Activated CD4-positive, alpha-beta T cell treated with anti-CD3 and anti-CD28 coated beads for 36 hours (primary cell): ENCODE results near the gene IFNA21. TPM values are rescaled to one million over a fixed set of nuclear protein-coding genes. Genes with fewer than 3 reads are reported as not detected.
A peak's percentile ranks its signal among the peaks of the same experiment; 100 is the strongest.
"Not testable (repeated sequence)": the region's sequence is repeated elsewhere in the genome, so short reads cannot be mapped to it uniquely, and the experiment has no call there.

Experiments
- ATAC-seq: fragments of 200-7000 bp; cut with Tn5 transposase; one replicate; pipeline ENCODE4 v1.10.0; 2021; ENCODE audit warnings: mild to moderate bottlenecking, moderate library complexity
- CTCF ChIA-PET: fragments of 350-600 bp; sonication (Branson Sonifier 250); formaldehyde crosslinking; loops from one replicate; lab custom pipeline; 2021; ENCODE audit warnings: antibody characterized with exemption; lab: Charles Lee
- POLR2A ChIA-PET: fragments of 350-600 bp; sonication (Branson Sonifier 250); formaldehyde crosslinking; loops from one replicate; lab custom pipeline; 2021; ENCODE audit warnings: antibody characterized with exemption, inconsistent platforms; lab: Charles Lee
- DNase-seq: peaks from one replicate; pipeline ENCODE4 v3.0.0-alpha.2; 2020
- H3K27ac Mint-ChIP-seq: one replicate; pipeline ENCODE4 v1.8.0; 2021; ENCODE audit warnings: mixed read lengths
- H3K27me3 Mint-ChIP-seq: one replicate; pipeline ENCODE4 v1.8.0; 2021; ENCODE audit warnings: mixed read lengths
- H3K36me3 Mint-ChIP-seq: one replicate; pipeline ENCODE4 v1.8.0; 2021; ENCODE audit warnings: low read depth, mixed read lengths
- H3K4me1 Mint-ChIP-seq: one replicate; pipeline ENCODE4 v1.8.0; 2021; ENCODE audit warnings: mixed read lengths
- H3K4me3 Mint-ChIP-seq: one replicate; pipeline ENCODE4 v1.8.0; 2021; ENCODE audit warnings: mild to moderate bottlenecking, moderate library complexity, mixed read lengths
- H3K9me3 Mint-ChIP-seq: one replicate; pipeline ENCODE4 v1.8.0; 2021; ENCODE audit warnings: low read depth, mixed read lengths
- intact Hi-C, 2 experiments: fragments of 100-400 bp; cut with DNase I in 1 of 2; cut with micrococcal nuclease in 1 of 2; formaldehyde crosslinking; loops; one replicate each; pipeline versions ENCODE4 v1.14.2 to v1.15.1; 2022 to 2024; cut with DNase I, micrococcal nuclease
- total RNA-seq, 2 experiments: library from RNA; stranded (reverse); gene quantifications; one replicate each; pipeline ENCODE4 v1.2.3, GENCODE V29; 2021

Gene IFNA21
- total RNA-seq, 2 experiments from 2014 or later: not detected

DNA sequence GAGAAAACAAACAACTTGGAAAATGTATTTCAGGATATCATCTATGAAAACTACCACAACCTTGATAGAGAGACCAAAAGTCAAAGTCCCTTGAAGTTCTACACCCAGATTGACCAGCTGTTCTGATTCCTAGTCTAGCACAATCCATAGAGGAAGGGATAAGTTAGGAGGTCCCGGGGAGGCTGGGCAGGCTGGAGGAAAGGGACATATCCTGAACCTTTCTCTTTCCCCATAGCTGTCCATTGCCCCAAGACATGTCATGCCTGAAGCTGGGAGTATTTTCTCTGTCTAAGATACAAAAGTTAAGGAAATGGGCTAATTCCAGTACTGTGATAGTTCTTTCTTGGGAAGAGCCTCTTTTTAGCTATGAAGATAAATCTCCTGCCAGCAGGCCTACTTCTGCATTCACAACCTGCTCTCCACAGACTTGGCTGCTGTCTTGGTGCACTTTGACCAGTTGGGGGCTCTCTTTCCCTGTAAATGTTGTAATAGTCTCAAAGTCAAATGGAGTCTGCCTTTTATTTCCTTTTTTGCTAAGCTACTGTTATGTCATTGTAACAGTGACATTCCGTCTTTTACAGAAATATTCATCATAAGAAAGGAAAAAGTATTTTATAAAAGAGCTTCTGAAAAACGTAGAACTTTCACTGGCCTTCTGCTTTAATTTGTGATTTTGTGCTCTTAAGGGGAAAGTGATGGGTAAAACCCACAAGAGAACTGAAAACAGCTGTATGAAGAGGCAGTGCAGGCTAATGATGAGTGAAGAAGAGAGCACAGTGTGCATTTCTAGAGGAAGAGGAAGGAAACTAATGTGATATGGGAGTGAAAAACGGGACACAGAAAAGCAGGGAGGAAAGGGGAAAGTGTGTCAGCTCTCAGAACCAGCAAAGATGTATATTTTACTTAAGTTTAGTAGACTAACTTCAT lies 16.6 kb upstream of the IFNA21 start:
- H3K36me3 Mint-ChIP-seq, H3K4me3 Mint-ChIP-seq, H3K4me1 Mint-ChIP-seq, POLR2A ChIA-PET, intact Hi-C loops, H3K9me3 Mint-ChIP-seq, H3K27me3 Mint-ChIP-seq, H3K27ac Mint-ChIP-seq: not testable (repeated sequence)
- peak; percentile 83 for ATAC-seq
- CTCF ChIA-PET: interaction anchor here (0.6 to 1.8 kb wide), 24 partner anchors 8 to 1620 kb away, joined by 3 to 7 read pairs (median 3); partner anchors contain the start of genes IFNA17 and IFNA8
- peak; percentile 42 for DNase-seq

DNA sequence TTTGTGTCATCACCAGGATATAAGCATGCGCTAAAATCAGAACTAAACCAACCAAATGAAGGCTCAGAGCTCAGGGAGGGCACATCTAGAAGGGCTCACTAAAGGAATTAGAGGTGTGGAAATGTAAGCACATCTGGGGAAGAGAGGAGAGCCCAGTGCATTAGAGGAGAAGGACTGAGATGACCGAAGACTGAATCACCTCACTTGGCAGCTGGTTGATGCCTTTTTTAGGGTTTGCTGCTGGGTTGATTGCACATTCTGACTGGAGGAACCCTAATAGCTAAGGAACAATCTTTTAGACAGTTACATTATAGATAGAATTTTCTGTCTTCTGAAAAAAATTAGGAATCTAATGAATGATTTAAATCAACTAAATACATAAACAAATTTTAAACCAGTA lies 8.2 kb upstream of the IFNA21 start:
- ChIA-PET POLR2A (no interaction called here), CTCF (interaction anchor here (0.6 to 1.6 kb wide), 5 partner anchors 9 to 62 kb away, joined by 3 to 6 read pairs (median 4); no protein-coding TSS in a partner anchor)
- Mint-ChIP-seq H3K9me3 (no peaks in the 10 kb centered on the region), H3K4me3 (no peak overlapping the region), H3K36me3 (no peaks in the 10 kb centered on the region), H3K27me3 (peaks cover 2% of the 10 kb centered on the region), H3K27ac (no peak overlapping the region), H3K4me1 (no peaks in the 10 kb centered on the region)
- ATAC-seq (no peak), DNase-seq (no peak)
- intact Hi-C loops: no loop called here

DNA sequence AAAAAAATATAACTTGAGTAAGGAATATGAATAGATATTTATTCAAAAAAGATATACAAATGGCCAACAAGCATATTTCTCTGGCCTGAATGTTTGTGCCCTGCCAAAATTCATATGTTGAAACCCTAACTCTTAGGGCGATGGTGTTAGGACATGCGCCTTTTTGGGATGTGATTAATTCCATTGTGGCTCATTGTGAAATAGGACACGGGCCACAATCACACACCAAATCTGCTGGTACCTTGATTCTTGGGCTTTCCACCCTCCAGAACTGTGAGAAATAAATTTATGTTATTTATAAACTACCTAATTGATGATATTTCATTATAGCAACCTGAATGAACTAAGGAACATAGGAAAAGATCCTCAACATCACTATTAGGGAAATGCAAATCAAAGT lies 5.7 kb upstream of the IFNA21 start:
- Mint-ChIP-seq H3K4me3 (no peak overlapping the region), H3K9me3 (no peaks in the 10 kb centered on the region), H3K36me3 (no peaks in the 10 kb centered on the region), H3K27ac (no peak overlapping the region), H3K27me3 (peaks cover 2% of the 10 kb centered on the region), H3K4me1 (no peaks in the 10 kb centered on the region)
- ChIA-PET POLR2A (no interaction called here), CTCF (interaction anchor here (0.6 kb wide), 1 partner anchor 25 kb away, joined by 4 read pairs; no protein-coding TSS in a partner anchor)
- ATAC-seq (no peak), DNase-seq (no peak)
- intact Hi-C loops: no loop called here

DNA sequence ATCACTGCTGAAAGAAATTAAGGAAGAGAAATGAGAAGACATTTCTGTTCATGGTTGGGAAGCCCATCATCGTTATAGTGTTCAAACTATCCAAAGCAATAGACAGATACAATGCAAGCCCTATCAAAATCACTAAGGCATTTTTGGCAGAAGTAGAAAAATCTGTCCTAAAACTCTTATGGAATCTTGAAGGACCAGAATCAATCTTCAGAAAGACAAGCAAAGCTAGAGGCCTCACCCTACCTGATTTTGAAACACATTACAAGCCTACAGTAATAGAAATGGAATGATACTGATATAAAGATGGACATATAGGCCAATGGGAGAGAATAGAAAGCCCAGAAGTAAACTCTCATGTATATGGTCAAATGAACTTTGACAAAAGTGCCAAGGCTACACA lies 4.9 kb upstream of the IFNA21 start:
- intact Hi-C loops: no loop called here
- peaks cover 2% of the 10 kb centered on the region for H3K27me3 Mint-ChIP-seq
- ATAC-seq (no peak), DNase-seq (no peak)
- H3K4me1 Mint-ChIP-seq: no peaks in the 10 kb centered on the region
- no peak overlapping the region for H3K27ac Mint-ChIP-seq
- no peaks in the 10 kb centered on the region for H3K36me3 Mint-ChIP-seq
- no peaks in the 10 kb centered on the region for H3K9me3 Mint-ChIP-seq
- ChIA-PET CTCF (no interaction called here), POLR2A (no interaction called here)
- no peak overlapping the region for H3K4me3 Mint-ChIP-seq

DNA sequence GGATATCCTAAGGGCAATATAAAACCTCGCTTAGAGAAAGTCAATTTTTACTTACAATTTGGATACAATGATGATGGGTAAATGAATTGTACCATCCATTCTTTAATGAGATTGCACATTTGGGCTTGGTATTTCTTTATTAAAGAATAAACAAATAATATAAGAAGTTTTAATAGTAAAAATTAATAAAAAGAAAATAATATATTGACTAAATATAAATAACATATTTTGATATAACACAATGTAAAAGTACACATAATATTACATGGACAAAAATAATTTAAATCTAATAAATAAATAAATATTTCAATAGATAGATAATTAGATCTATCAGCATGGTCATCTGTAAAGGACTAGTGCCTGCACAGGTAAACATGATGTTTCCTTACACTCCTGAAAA lies 944 bp downstream of the IFNA21 start:
- Mint-ChIP-seq H3K27ac (no peak overlapping the region), H3K9me3 (no peaks in the 10 kb centered on the region), H3K36me3 (no peaks in the 10 kb centered on the region), H3K4me3 (no peak overlapping the region), H3K27me3 (peaks cover 2% of the 10 kb centered on the region), H3K4me1 (peaks cover 10% of the 10 kb centered on the region)
- intact Hi-C loops: no loop called here
- ATAC-seq (no peak), DNase-seq (no peak)
- POLR2A ChIA-PET: no interaction called here
- CTCF ChIA-PET: no interaction called here

DNA sequence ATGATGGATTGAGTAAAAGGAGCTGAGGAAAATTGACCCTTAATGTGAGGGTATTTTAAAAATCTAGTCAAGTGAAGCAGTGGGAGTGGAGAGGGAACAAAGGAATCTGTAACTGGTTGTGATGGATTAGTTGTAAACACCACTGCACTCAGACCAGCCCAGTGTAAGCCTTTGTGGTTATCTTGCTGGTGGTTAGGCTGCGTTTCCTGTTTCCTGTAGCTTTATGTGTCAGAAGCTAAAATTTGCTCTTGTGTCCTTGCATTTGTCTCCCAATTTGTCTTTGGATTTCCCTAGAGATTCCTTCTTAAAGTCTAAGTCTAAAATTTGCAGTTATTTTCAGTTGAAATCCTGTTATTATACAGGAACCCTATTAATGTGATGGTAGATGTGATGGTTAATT lies 6.3 kb downstream of the IFNA21 start:
- CTCF ChIA-PET: interaction anchor here (0.5 to 1.6 kb wide), 3 partner anchors 14 to 961 kb away, joined by 3 to 5 read pairs (median 3); no protein-coding TSS in a partner anchor
- H3K4me3 Mint-ChIP-seq: no peak overlapping the region

DNA sequence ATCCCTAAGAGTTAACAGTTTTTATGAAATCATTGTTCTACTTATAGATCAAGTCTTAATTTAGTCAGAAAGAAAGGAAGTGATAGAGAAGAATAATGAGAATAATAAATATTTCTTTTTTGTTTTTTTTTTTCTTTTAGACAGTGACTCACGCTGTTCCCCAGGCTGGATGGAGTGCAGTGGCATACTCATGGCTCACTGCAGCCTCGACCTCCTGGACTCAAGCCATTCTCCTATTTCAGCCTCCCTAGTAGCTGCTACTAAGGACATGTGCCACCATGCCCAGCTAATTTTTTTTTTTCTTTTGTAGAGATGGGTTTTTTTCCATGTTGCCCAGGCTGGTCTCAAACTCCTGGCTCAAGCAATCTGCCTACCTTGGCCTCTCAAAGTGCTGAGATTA lies 11.0 kb downstream of the IFNA21 start:
- Mint-ChIP-seq H3K4me1 (peaks cover 17% of the 10 kb centered on the region), H3K27ac (no peak overlapping the region), H3K4me3 (no peak overlapping the region), H3K27me3 (peaks cover 2% of the 10 kb centered on the region), H3K9me3 (peaks cover 4% of the 10 kb centered on the region), H3K36me3 (peaks cover 2% of the 10 kb centered on the region)
- no peak for DNase-seq
- ATAC-seq: no peak
- POLR2A ChIA-PET: no interaction called here
- intact Hi-C loops: no loop called here
- CTCF ChIA-PET: interaction anchor here (0.8 to 1.3 kb wide), 2 partner anchors 180 to 240 kb away, joined by 3 to 5 read pairs; no protein-coding TSS in a partner anchor

More for the DNA sequence above, 6.3 kb downstream of the IFNA21 start:
- POLR2A ChIA-PET: no interaction called here
- peak; percentile 45 for DNase-seq
- Mint-ChIP-seq H3K36me3 (peaks cover 2% of the 10 kb centered on the region), H3K27me3 (no peaks in the 10 kb centered on the region), H3K9me3 (peaks cover 4% of the 10 kb centered on the region), H3K4me1 (peaks cover 23% of the 10 kb centered on the region), H3K27ac (no peak overlapping the region)
- ATAC-seq: peak; percentile 36
- intact Hi-C loops: no loop called here

DNA sequence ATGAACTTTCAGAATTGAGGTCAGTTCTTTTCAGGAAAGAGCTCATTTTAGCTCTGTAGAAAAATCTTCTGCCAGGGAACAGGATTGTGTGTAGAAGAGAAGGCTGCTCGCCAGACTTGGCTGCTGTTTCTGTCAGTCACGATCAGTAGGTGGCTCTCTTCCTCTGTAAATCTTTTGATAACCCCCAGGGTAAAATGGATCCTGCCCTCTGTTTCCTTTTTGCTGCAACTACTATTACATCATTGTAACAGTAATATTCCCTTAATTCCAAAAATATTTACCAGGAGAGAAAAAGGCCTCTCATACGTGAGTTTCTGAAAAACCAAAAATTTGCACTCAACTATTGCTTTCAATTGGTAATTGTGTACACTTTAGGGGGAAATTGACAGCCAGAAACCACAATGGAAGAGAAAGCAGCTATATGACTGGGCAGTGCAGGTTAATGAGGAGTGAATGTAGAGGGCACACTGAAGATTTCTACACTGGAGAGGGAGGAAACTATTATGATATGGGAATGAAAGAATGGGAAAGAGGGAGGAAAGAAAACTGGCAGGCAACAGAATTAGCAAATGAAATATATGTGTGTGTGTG lies 12.3 kb downstream of the IFNA21 start:
- DNase-seq (peak; percentile 11), ATAC-seq (peak; percentile 57)
- POLR2A ChIA-PET: no interaction called here
- Mint-ChIP-seq H3K4me3 (no peak overlapping the region), H3K36me3 (peaks cover 2% of the 10 kb centered on the region), H3K9me3 (peaks cover 4% of the 10 kb centered on the region), H3K27ac (no peak overlapping the region), H3K4me1 (peaks cover 7% of the 10 kb centered on the region), H3K27me3 (peaks cover 7% of the 10 kb centered on the region)
- intact Hi-C loops: no loop called here
- CTCF ChIA-PET: interaction anchor here (1.0 kb wide), 1 partner anchor 29 kb away, joined by 3 read pairs; no protein-coding TSS in a partner anchor

DNA sequence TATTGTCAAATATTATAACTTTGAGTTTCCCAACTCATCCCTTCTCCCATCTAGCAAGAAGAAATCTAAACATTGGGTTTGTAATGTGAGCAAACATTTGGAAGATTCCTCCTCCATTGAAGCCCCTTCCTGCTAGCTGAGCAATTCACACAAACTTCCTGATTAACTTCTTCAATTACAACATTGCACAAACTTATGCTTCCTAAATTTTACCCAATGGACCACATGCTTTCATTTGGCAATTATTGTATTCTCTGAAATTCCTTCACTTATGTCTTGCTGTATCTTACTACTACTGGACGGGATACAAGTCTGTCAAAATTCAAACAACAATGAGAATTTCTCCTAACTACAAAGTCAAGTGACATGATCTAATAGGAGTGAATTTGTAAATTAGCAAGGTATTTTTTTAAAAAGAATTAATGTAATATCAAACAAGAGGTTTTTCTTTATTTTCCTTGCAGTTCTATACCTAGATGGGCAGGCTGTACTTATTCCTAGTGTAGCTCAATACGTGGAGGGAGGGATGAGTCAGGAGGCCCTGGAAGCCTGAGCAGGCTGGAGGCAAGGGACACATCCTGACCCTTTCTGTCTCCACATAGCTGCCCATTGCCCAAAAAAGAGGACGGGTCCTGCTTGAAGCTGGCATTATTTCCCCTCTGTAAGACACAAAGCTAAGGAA lies 13.0 kb downstream of the IFNA21 start:
- no peak overlapping the region for H3K4me3 Mint-ChIP-seq
- H3K9me3 Mint-ChIP-seq: peaks cover 5% of the 10 kb centered on the region
- ATAC-seq (peak; percentile 16), DNase-seq (no peak)
- H3K4me1 Mint-ChIP-seq: peaks cover 4% of the 10 kb centered on the region
- ChIA-PET CTCF (interaction anchor here (1.0 kb wide), 1 partner anchor 29 kb away, joined by 3 read pairs; no protein-coding TSS in a partner anchor), POLR2A (no interaction called here)
- no peak overlapping the region for H3K27ac Mint-ChIP-seq
- peaks cover 3% of the 10 kb centered on the region for H3K36me3 Mint-ChIP-seq
- intact Hi-C loops: no loop called here
- H3K27me3 Mint-ChIP-seq: peaks cover 7% of the 10 kb centered on the region

DNA sequence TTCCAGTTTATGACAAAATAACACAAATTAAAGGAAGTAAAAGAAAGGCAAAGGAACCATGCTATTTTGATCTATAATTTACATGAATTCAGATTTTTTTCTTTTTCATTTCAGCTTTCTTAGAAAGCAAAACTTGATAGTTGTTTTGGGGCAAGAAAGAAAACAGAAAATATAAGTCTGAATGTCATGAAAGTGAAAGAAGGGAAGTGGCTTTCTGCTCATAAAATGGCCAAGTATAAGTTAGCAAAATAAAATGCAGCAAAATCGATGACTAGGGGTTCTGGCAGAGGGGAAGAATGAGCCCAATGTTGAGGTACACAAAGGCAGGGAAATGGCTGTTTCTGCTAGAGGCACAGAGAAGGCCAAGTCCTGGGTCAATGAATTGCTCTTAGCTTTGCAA lies 21.9 kb downstream of the IFNA21 start:
- no peak overlapping the region for H3K4me3 Mint-ChIP-seq
- H3K27me3 Mint-ChIP-seq: no peaks in the 10 kb centered on the region
- DNase-seq (no peak), ATAC-seq (no peak)
- H3K27ac Mint-ChIP-seq: no peak overlapping the region
- peaks cover 7% of the 10 kb centered on the region for H3K4me1 Mint-ChIP-seq
- ChIA-PET CTCF (interaction anchor here (0.7 kb wide), 1 partner anchor 131 kb away, joined by 3 read pairs; no protein-coding TSS in a partner anchor), POLR2A (no interaction called here)
- H3K36me3 Mint-ChIP-seq: peaks cover 7% of the 10 kb centered on the region
- peaks cover 11% of the 10 kb centered on the region for H3K9me3 Mint-ChIP-seq
- intact Hi-C loops: no loop called here

DNA sequence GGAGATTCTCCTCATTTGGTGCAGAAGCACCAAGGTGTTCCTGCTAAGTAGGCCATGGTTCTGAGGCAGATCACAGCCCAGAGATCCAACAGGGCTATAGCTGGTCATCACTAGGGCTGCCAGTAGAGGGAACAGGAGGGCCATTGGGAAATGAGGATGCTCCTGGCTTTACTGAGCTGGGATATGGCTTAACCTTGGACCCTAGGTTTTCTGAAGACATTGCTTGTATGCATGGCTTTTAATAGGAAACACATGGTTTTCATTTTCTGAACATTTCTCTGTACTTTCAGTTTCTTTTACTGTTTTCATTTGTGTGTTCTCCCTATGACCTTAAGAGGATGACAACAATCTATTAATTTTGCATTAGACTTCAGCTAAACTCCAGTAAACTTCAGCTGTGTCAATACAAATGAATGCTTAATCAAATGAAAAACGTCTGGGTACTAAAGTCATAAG lies 25.0 kb downstream of the IFNA21 start, which contains the start of gene IFNW1:
Gene IFNW1, minus strand, starts transcription at position 406 of the 456 bp plus-strand sequence. Its CDS starts 262 bp downstream, at position 144.
- Mint-ChIP-seq H3K36me3 (no peaks in the 10 kb centered on the region), H3K27ac (no peak within 1 kb of the TSS), H3K9me3 (no peaks in the 10 kb centered on the region), H3K27me3 (no peaks in the 10 kb centered on the region), H3K4me1 (peaks cover 7% of the 10 kb centered on the region), H3K4me3 (no peak within 1 kb of the TSS)
- ChIA-PET CTCF (no interaction called here), POLR2A (no interaction called here)
- DNase-seq: no peak
- intact Hi-C loops: no loop called here
- no peak for ATAC-seq
